Hematopoietic multipotent progenitor cell treated with erythropoietin and hydrocortisone succinate and interleukin-3 and kit ligand, for 15 days (in vitro differentiated cells): ENCODE results near the gene TRAPPC2L.

Experiments
- DNase-seq: peaks from one replicate; pipeline ENCODE4 v3.0.0-alpha.2; 2015; ENCODE audit warnings: low spot score

The TRAPPC2L gene

GRCh38 chr16:88910284-88911135 lies 53.6 kb downstream of the TRAPPC2L start:
- no peak for DNase-seq

- DNase-seq = no peak
Measured at GRCh38 chr16:88911136-88911945, 54.4 kb downstream of the TRAPPC2L start.

- DNase-seq = no peak
Measured at GRCh38 chr16:88911946-88912310, 55.0 kb downstream of the TRAPPC2L start.
